GM21576 (cell line): ENCODE results near the gene FUT7.

Experiments
- ATAC-seq: cut with Tn5 transposase; IDR thresholded peaks from one replicate; pipeline ENCODE4 v1.9.1; 2021; ENCODE audit warnings: mild to moderate bottlenecking, moderate library complexity; ENCODE audit not compliant: unreplicated experiment

FUT7 gene, protein sequence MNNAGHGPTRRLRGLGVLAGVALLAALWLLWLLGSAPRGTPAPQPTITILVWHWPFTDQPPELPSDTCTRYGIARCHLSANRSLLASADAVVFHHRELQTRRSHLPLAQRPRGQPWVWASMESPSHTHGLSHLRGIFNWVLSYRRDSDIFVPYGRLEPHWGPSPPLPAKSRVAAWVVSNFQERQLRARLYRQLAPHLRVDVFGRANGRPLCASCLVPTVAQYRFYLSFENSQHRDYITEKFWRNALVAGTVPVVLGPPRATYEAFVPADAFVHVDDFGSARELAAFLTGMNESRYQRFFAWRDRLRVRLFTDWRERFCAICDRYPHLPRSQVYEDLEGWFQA

DNA sequence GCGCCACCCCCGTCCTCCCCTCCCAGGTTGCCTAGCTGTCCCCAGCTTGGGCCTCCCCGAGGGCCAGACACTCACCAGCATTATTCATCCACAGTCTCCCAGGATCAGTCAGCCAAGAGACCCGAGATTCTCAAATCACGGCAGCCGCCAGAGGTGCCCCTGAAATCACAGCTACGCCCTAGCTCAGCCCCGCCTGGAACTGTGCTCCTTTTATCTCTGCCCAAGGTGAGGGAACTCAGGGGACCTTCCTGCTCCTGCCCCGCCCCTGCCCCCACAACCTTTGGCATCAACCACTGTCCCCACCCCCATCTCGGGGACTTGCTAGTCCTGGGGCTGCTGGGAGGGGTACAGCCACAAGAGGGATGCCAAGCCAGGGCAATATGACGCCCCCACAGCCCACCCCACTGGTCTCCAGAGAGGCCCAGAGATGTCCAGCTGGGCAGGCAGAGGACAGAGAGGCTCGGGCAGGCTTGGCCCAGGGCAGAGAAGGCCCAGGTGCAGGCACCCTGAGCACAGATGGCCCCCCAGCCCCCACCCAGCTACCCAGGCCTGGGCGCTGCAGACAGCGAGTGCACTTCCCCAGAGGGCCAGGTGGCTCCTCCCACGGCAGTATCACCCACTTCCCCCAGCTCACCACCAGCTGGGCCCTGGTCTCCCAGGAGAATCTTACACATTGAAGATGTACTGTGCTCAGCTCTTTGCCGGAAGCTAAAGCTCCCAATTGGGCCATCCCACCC is at the start of gene FUT7:
Gene FUT7, minus strand, starts transcription at position 185 of the 737 bp plus-strand sequence. Its CDS starts 97 bp downstream, at position 88.
- no peak for ATAC-seq

DNA sequence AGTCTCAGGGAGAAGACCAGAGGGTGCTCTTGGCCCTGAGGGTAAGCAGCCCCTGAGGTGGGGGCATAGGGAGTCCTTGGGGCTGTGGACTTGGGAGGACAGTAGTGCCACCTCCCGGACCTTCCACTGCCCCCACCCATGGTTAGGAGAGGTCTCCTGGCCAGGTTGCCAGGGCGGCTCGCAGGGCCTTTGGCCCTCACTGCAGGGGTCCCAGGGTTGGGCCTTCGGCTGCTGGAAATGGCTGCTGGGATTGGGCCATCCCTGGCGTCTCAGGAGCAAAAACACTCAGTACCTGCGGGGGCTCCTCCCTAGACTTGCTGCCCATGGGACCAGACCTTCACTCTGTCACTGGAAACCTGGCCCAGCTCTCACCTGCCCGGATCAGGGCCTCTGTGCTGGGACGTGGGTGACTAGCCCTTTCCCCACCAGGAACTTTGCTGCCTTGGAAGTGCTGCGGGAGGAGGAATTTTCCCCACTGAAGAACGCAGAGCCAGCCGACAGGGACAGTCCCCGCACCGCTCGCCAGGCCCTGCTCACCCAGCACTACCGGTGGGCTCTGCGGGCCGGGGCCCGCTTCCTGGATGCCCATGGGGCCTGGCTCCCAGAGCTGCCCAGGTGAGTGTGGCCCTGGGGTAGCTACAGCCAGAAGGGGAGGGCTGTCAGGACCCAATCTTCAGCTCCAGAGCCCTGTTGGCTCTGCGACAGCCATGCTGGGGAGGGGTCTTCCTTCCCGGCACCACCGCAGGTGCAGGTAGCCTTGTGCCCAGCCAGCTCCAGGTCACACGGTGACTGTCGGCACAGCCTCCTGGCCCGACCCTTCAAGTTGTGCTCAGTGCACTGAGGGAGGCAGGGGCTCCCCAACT is 48.6 kb upstream of the FUT7 start:
- no peak for ATAC-seq

DNA sequence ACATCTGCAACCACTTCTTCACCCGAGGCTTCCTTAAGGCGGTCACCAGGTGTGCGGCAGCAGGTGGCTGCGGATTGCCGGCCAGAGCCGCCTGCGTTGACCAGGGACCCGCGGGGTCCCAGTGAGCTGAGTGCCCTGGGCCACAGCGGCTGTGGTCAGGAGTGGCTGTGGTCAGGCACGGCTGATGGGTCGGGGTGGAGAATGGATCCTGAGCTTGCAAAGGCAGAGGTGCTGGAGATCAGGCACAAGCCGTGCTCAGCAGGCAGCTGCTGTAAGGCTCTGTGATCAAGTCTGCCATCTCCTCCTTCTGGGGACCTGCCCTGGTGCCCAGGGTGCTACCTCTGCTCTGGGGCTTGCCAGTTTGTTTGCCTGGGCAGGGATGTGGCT is 47.5 kb upstream of the FUT7 start:
- ATAC-seq: no peak

DNA sequence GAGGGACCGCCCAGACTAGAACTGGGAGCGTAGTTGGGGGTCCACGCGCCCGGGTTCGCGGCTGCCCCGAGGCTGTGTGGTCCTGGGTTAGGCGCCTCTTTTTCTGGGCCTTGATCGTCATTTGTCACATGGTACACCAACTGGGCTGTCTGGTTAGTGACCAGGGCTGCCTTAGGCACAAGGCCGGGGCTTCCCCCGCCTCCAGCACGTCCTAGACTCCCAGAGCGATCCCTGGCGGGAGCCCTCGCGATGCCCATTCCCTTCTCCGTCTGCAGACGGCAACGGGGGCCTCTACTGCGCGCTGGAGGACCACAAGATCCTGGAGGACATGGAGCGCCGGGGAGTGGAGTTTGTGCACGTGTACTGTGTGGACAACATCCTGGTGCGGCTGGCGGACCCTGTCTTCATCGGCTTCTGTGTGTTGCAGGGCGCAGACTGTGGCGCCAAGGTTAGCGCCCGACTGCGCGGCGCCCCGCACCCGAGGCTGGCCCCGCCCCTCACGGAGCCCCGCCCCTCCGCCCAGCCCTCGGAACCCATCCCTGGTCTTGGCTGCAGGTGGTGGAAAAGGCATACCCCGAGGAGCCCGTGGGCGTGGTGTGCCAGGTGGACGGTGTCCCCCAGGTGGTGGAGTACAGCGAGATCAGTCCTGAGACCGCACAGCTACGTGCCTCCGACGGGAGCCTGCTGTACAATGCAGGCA is 47.0 kb upstream of the FUT7 start:
- no peak for ATAC-seq

DNA sequence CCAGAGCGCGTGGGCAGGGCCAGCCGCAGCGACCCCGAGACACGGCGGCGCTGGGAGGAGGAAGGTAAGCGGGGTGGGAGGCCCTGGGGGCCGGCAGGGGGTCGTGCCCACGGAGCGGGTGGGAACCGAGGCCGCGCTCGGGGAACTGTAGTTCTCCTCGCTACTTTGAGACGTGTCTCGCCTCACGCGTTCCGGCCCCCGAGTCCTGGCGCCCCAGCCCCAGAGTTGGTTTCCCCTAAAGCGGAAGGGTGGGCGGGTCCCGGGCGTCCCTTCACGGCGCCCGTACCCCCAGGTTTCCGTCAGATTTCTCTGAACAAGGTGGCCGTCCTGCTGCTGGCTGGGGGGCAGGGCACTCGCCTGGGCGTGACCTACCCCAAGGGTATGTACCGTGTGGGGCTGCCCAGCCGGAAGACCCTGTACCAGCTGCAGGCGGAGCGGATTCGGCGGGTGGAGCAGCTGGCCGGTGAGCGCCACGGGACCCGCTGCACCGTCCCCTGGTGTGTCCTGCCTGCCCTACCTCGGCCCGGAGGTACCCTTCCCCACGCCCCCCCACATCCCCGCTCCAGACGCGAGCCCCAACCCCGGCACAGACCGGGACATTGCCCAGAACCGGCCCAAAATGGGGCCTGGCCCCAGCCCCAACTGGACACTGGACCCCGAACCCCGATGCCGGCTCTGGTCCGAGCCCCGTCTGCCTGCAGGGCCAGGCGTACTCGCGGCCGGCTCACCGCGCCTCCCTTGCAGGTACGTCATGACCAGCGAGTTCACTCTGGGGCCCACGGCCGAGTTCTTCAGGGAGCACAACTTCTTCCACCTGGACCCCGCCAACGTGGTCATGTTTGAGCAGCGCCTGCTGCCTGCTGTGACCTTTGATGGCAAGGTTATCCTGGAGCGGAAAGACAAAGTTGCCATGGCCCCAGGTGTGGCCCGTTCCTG is 46.1 kb upstream of the FUT7 start:
- ATAC-seq: peak; percentile 11

DNA sequence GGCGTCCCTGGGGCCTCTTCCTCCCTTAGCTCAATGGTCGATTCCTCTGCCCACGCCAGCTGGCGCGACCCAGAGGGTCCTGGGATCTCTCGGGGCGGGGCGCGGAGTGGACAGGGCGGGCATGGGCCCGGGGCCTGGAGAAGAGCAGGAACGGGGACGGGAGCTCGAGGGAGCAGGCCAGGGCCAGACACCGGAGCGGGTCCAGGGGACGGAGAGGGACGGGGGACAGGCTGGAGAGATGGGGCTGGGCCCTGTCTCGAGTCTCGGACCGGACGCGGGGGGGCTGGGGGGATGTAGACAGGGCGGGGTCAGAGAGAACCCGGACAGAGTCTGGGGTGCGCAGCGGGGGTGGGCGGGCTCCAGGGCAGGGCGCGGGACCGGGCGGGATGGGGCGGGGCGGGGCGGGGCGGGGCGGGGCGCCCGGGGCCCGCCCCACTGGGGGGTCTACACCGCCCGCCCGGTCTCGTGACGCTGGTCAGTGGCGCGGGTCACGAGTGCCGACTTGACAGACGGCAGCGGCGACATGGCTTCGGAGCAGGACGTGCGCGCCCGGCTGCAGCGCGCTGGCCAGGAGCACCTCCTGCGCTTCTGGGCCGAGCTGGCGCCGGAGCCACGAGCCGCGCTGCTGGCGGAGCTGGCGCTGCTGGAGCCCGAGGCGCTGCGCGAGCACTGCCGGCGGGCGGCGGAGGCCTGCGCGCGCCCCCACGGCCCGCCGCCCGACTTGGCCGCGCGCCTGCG is 45.3 kb upstream of the FUT7 start, which contains the start of gene UAP1L1:
Gene UAP1L1, plus strand, starts transcription at position 508 of the 738 bp plus-strand sequence. Its CDS starts 16 bp downstream, at position 524.
- peak; percentile 56 for ATAC-seq

DNA sequence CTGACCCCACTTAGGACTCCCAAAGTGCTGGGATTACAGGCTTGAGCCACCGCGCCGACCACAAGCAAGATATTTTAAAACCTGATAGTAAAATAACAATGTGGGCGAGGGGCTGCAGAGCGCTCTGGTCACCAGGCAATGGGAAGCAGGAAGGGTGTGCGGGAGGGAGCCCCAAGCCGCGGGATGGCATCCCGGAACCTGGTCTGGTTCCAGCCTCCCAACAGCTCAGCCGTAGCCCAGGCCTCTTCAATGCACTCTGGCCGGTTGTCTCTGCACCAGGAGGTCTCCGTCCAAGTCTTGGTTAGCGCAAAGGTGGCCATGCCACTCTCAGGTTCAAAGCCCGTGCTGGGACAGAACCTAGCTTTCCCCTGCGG is 44.7 kb upstream of the FUT7 start:
- no peak for ATAC-seq

DNA sequence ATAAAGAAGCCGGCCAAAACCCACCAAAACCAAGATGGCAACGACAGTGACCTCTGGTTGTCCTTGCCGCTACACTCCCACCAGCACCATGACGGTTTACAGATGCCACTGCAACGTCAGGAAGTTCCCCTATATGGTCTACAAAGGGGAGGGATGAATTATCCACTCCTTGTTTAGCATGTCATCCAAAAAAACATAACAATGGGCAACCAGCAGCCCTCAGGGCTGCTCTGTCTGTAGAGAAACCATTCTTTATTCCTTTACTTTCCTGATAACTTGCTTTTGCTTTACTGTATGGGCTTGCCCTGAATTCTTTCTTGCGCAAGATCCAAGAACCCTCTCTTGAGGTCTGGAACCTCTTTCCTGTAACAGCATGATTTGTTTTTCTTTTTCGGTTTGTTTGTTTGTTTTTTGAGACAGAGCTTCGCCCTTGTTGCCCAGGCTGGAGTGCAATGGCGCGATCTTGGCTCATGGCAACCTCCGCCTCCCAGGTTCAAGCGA is 43.4 kb upstream of the FUT7 start:
- no peak for ATAC-seq

DNA sequence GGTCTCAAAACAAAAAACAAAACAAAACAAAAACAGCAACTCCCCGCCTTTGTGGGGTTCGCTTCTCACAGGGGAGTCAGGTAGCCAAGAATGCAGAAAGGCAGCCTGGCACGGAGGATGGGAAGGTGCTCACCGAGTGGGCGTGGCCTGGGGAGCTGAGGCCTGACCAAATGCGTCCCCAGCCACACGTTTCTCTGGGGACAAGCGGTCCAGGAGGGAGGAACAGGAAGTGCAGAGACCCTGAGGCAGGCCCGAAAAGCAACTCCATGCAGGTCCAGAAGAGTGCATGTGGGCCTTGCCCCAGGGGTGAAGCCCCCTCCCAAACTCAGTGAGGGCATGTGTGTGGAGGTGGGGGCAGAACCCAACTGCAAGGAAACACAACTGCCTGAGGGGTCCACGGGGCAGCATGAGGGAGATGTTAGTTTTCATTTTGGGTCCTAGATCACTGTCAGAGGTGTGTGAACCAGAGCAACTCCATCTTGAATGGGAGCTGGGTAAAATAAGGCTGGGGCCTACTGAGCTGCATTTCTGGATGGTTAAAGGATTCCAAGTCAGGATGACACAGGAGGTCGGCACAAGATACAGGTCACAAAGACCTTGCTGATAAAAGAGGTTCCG is 42.9 kb upstream of the FUT7 start:
- ATAC-seq: no peak

DNA sequence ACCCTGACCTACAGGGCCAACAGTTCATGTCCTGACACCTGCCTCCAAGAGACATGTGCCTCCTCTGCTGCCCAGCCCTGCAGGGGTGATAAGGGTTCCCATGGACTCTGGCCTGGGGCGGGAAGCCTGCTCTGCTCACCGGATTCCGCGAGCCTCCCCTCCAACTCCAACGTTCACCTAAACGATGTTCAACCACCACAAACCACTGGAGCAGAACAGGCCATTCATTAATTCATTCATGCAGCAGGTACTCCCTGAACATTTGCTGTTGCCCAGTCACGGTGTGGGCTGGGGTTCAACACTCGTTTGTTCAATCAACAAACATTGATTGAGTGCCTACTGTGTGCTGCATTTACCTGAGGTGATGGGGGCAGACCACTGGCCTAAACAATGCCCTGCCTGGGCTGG is 42.1 kb upstream of the FUT7 start:
- ATAC-seq: no peak

DNA sequence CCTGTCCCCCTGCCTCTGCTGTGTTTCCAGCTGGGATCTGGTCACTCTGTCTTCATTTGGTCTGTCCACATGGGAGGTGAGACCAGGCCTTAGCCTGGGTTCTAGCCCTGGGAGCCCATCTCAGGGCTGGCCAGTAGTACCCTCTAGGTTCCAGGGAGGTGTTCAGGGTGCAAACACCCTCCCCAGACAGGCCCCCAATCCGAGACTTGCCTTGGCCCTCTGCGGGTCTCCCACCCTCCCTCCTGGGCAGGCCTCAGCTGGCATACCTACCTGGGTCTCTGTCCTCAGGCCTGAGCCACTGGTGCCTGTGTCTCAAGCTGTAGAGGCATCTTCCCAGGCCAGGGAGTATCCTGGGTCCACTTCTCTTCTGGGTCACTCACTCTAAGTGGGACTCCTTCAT is 39.4 kb upstream of the FUT7 start:
- no peak for ATAC-seq

DNA sequence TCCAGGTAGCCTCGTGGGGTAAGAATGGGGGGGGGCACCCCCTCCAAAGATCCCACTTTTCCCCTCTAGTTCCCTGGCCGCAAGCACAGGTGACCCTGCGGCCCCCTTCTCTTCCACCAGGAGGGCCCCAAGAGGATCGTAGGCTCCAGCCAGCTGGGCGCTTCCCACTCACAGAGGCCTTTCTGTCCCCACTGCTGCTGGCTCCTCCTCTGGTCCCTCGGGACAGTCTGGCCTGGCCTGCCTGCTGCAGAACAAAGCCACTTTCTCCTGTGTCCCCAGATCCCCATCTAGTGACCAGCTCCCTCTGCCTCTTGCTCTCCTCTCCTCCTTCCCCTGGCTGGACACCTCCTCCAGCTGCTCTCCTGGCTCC is 39.0 kb upstream of the FUT7 start:
- ATAC-seq: no peak

DNA sequence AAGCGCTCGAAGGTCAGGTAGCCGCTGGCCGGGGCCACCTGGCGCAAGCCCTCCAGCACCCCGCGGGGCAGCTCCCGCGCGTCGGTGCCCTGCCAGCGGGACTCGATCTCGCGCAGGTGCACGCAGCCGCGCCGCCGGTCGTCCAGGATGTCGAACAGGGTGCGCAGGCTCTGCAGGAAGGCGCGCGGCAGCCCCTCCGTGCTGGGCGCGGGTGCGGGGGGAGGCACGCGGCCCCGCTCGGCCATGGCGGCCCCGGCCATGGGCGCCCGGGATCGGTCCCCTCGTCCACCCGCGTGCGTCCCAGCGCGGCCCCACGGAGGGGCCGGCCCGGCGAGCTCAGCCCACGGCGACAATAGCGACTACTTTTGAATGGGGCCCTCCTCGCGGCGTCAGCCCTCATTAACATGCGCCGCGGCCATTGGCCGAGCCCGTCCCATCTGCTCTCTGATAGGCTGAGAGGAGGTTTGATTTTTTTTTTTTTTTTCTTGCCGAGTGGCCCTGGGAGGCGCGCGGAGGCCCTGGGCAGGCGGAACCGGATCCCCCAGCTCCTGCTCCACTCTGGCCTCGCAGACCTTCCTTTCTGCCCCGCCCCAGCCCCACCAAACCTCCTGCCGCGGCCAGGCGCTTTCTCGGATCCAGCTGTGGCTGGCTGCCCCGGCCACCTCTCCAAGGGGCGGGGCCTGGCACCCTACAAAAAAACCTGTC is 38.5 kb upstream of the FUT7 start, which contains the start of gene SAPCD2:
Gene SAPCD2, minus strand, starts transcription at position 357 of the 705 bp plus-strand sequence. Its CDS starts 97 bp downstream, at position 260.
- peak; percentile 71 for ATAC-seq

DNA sequence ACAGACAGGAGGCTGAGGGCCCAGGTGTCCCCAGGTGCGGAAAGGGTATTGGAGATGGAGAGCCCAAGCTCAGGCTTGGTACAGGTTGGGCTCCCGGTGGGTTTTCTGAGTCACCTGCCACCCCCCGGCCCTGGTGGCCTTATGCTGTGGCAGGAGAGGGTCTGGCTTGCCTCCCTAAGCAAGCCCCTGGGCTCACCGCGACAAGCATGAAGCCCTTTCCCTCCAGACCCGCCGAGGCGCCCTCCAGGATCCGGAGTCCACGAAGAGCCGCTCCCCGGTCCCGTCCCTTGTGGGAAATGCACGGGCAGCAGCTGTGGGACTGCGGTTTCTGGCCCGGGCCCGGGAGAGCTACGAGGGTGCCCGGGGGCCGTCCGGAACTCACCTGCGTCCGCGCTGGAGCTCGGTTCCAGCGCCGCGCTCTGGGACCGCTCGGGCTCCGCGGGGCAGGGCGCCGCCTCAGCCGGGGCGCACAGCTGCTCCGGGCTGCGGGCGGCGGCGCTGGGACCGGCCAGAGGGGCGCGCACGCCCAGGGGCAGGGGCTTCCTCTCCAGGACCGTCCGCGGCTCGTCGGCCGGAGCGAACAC is 37.7 kb upstream of the FUT7 start:
- no peak for ATAC-seq

DNA sequence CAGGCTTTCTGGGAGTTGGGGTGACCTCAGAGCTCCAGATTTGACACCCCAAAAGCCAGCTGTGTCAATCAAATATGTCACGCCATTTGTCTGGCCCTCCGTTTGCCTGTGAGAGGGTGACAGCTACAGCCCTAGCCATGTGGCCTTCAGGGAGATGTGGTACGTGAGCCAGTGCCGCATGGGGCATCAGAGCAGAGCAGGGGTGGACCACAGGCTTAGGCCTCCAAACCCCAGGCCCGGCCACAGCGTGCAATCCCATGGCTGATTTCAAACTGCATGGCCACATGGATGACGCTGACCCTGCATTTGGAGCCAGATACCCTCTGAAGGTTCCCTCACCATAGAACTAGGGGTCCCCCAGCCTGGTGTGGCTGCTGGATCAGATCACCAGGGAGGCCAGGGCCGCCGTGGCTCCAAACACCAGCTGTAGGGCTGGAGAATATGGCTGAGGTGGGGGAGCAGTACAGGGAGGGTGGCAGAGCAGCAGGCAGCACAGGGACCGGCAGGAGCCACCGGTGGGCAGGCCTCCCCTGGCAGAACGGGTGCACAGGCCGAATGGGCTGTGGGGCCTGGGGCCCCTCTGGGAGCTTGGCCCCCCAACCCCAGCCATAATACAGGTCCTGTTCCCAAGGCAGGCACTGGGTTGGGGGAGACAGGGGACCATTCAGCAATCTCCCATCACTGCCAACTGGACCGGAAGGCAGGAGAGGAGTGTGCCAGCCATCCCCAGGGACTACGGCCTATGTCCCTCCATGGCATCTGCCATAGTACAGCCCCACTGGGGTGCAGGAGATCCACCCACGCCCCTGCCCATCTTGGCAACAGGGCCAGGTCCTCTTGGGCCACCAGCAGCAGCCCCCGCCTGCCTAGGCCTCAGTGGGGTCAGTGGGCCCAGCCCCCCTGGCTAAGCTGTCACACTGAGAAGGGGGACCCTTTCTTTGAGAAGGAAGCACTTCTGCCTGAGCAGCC is 36.9 kb upstream of the FUT7 start:
- no peak for ATAC-seq

DNA sequence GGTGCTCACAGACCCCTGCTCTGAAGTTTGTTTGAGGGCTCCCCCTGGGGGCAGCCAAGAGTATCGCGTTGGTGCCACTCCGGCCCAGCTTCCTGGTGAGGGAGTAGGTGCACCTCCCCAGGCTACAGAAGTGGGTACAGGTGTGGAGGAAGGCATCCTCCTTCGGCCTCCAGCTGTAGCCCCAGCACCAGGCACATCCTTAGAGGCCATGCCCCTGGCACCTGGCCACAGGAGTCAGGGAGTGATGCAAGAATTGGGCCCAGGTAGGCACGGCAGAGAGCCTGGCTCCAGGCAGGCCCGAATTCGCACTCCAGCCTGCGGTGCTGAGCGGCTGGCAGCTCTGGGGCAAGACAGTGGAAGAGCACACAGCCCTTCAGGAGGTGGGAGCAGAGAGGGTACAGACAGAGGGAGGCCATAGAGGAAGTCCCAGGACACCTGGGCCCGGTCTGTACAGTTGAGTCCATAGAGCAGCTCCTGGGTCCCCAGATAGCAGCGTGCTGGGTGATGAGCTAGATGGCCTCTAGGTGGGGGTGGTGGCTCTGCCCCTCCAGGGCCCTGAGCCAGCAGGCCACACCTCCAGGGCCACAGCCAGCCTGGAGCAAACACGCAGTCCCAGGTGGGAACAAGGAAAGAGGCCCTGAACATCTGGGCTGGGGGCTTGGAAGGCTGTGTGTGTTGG is 36.1 kb upstream of the FUT7 start:
- ATAC-seq: no peak
